Aorta (tissue), 5 donors: ENCODE results near the gene ZFAND2A. TPM values are rescaled to one million over a fixed set of nuclear protein-coding genes. Genes with fewer than 3 reads are reported as not detected.
"Not testable (repeated sequence)": the region's sequence is repeated elsewhere in the genome, so short reads cannot be mapped to it uniquely, and the experiment has no call there.

Experiments
- ATAC-seq: fragments of 200-7000 bp; cut with Tn5 transposase; one replicate; pipeline ENCODE4 v1.9.1; 2022; ENCODE audit warnings: moderate library complexity; ENCODE audit not compliant: low FRiP score
- DNase-seq, 2 donors: peaks; one replicate each; pipeline ENCODE4 v3.0.0-alpha.2; 2020
- H3K27ac ChIP-seq, 2 donors: one replicate each; pipeline ENCODE4 v1.5.1; 2013; ENCODE audit warnings: low read length in 2 of 2, mild to moderate bottlenecking in 2 of 2, moderate library complexity in 2 of 2, control low read depth in 1 of 2, inconsistent platforms in 1 of 2, low read depth in 1 of 2
- H3K27me3 ChIP-seq, 2 donors: one replicate each; pipeline ENCODE4 v1.6.1; 2013; ENCODE audit warnings: control low read depth in 1 of 2, low read length in 1 of 2, mild to moderate bottlenecking in 1 of 2, moderate library complexity in 1 of 2; ENCODE audit not compliant: insufficient read depth in 2 of 2, control insufficient read depth in 1 of 2
- H3K36me3 ChIP-seq, 2 donors: one replicate each; pipeline ENCODE4 v1.6.1; 2013; ENCODE audit warnings: control low read depth in 1 of 2, low read length in 1 of 2, mild to moderate bottlenecking in 1 of 2; ENCODE audit not compliant: insufficient read depth in 2 of 2, control insufficient read depth in 1 of 2
- H3K4me1 ChIP-seq, 2 donors: one replicate each; pipeline ENCODE4 v1.6.1; 2013; ENCODE audit warnings: low read length in 2 of 2, control low read depth in 1 of 2, mild to moderate bottlenecking in 1 of 2, moderate library complexity in 1 of 2; ENCODE audit not compliant: insufficient read depth in 2 of 2, control insufficient read depth in 1 of 2
- H3K4me3 ChIP-seq, 2 donors: one replicate each; pipeline ENCODE4 v1.5.1; 2013; ENCODE audit warnings: low read length in 2 of 2, control low read depth in 1 of 2, mild to moderate bottlenecking in 1 of 2
- H3K9me3 ChIP-seq: one replicate; pipeline ENCODE4 v1.6.1; 2013; ENCODE audit warnings: mild to moderate bottlenecking, low read length; ENCODE audit not compliant: control insufficient read depth
- WGBS, 2 donors: extraction: QIAGEN DNeasy Blood & Tissue Kit; methylation state at CpG; one replicate each; pipeline ENCODE4 v1.1.7; 2013; 5-methylcytosine and 5-hydroxymethylcytosine counted together
- intact Hi-C, 2 donors: fragments of 100-400 bp; cut with DNase I; formaldehyde crosslinking; loops; one replicate each; pipeline versions ENCODE4 v1.14.2 to v1.15.0; 2022
- polyA plus RNA-seq, 2 donors: library from polyadenylated mRNA; stranded (reverse); fragments of 200-250 nt; gene quantifications; one replicate each; pipeline ENCODE4 v1.2.3, GENCODE V29; 2013
- total RNA-seq, 2 donors: library from RNA; stranded (reverse); fragmentation: NEBNext Ultra II Directional; extraction: Animal tissue kit (Norgen Biotek cat#: 25700); gene quantifications; one replicate each; pipeline ENCODE4 v1.2.1, GENCODE V29; 2021
- donor health status: healthy with polysubstance abuse.
- donor health status: Bipolar disorder and iron deficiency.
- donor health status: DM: no; HTN: no; CAD: no.
- donor health status: DM: no; HTN: no; CAD: no.
- donor health status: DM: yes; HTN: yes; CAD: no.

ZFAND2A gene
- total and polyA plus RNA-seq, 4 donors = 18.8 to 64.6 (median 39.7) TPM

DNA sequence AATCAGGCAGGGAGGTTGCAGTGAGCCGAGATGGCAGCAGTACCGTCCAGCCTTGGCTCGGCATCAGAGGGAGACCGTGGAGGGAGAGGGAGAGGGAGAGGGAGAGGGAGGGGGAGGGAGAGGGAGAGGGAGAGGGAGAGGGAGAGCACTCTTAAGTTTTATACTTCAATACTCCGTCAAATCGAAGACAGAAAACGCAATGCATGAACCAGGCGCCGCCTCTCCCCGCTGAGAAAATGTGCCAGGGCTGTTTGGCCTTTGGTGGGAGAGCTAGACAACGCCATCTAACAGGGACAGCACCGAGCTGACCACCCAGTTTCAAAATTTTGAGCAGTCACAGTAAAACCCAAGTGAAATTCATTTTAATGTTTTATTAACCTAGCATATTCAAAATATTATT lies 12.1 kb downstream of the ZFAND2A start:
- ATAC-seq, H3K4me3 ChIP-seq, H3K36me3 ChIP-seq, H3K9me3 ChIP-seq, H3K27ac ChIP-seq, H3K27me3 ChIP-seq, H3K4me1 ChIP-seq, intact Hi-C loops: not testable (repeated sequence)
- WGBS, 2 donors = 89 to 91% methylated on average over 8 of the region's 12 CpGs
- peak in 1 of 2 donors; percentile 49 for DNase-seq

GRCh38 chr7:1144269-1144771 lies 15.7 kb downstream of the ZFAND2A start:
- Histone ChIP-seq H3K27ac (no peak overlapping the region), H3K27me3 (no peaks in the 10 kb centered on the region), H3K4me1 (no peaks in the 10 kb centered on the region), H3K9me3 (no peaks in the 10 kb centered on the region), H3K36me3 (no peaks in the 10 kb centered on the region), H3K4me3 (no peak overlapping the region)
- 9 to 14% methylated on average over 21 to 23 of the region's 23 CpGs for whole genome bisulfite sequencing, 2 donors
- DNase-seq (peak; percentile 72 to 79), ATAC-seq (peak; percentile 68)
- intact Hi-C loops = loop anchor here (5.0 kb wide), 3 partner anchors 147 to 167 kb away; partner anchors contain the start of gene COX19 (in 1 of the 2)

DNA sequence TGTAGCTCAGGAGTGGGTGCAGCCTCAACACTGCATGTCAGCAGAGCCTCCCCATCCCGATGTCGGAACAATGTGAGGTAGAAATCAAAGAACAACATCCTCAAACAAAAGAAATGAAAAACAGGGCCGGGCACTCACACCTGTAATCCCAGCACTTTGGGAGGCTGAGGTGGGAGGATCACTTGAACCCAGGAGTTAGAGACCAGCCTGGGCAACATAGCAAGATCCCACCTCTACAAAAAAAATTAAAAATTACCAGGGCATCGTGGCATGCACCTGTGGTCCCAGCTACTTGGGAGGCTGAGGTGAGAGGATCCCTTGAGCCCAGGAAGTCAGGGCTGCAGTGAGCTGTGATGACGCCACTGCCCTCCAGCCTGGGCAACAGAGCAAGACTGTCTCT lies 17.0 kb downstream of the ZFAND2A start:
- intact Hi-C loops = loop anchor here (5.0 kb wide), 3 partner anchors 146 to 166 kb away; partner anchors contain the start of gene COX19 (in 1 of the 2)
- not testable (repeated sequence) for ATAC-seq
- peak in 1 of 2 donors; percentile 9 for DNase-seq

DNA sequence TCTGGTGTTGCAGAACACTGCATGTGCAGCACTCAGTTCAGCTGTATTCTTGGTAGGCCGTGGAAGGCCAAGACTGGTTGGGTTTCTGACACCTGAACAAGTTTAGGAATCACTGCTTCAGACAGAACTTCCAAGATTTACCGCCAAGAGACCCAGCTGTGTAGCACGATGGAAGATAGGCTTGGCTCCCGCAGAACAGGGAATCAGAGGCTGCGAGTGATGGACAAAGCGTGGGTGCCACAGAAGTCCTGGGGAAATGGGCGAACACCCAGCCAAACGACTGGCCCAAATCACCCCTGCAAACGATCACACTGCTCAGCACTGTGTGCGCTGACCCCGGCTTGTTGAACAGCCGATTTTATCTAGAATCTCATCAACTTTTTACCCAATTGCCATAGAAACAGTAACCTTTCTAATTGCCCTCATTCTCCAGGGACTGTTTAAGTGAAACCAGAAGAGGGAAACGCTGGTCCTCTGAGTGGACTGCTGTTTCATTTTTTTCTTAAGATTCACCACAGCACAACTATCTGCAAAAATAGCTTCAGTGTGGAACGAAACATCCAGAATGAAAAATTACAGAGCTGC lies 17.9 kb downstream of the ZFAND2A start:
- Histone ChIP-seq H3K27me3 (no peaks in the 10 kb centered on the region), H3K4me3 (no peak overlapping the region), H3K9me3 (no peaks in the 10 kb centered on the region), H3K27ac (no peak overlapping the region), H3K4me1 (no peaks in the 10 kb centered on the region), H3K36me3 (no peaks in the 10 kb centered on the region)
- 72 to 73% methylated on average over 14 of the region's 14 CpGs for WGBS, 2 donors
- ATAC-seq = no peak
- peak; percentile 6 to 18 for DNase-seq
- intact Hi-C loops = loop anchor here (5.0 kb wide), 3 partner anchors 145 to 165 kb away; partner anchors contain the start of gene COX19 (in 1 of the 2)

More for the DNA sequence above, 17.0 kb downstream of the ZFAND2A start:
- not testable (repeated sequence) for H3K4me3 ChIP-seq, H3K9me3 ChIP-seq, H3K36me3 ChIP-seq, H3K27ac ChIP-seq, H3K27me3 ChIP-seq, H3K4me1 ChIP-seq
- 93 to 95% methylated on average over 5 of the region's 5 CpGs for WGBS, 2 donors

GRCh38 chr7:1141651-1142050 lies 18.3 kb downstream of the ZFAND2A start:
- Histone ChIP-seq H3K4me3 (no peak overlapping the region), H3K27ac (no peak overlapping the region), H3K4me1 (no peaks in the 10 kb centered on the region), H3K27me3 (no peaks in the 10 kb centered on the region), H3K9me3 (no peaks in the 10 kb centered on the region), H3K36me3 (no peaks in the 10 kb centered on the region)
- intact Hi-C loops = loop anchor here (5.0 kb wide), 3 partner anchors 144 to 164 kb away; partner anchors contain the start of gene COX19 (in 1 of the 2)
- ATAC-seq (no peak), DNase-seq (peak; percentile 11 to 13)
- 85 to 89% methylated on average over 6 of the region's 6 CpGs for WGBS, 2 donors

GRCh38 chr7:1140476-1141104 lies 19.4 kb downstream of the ZFAND2A start:
- no peak for ATAC-seq
- no peak overlapping the region for H3K4me3 ChIP-seq
- no peak overlapping the region for H3K27ac ChIP-seq
- WGBS, 2 donors = 88 to 90% methylated on average over 4 of the region's 4 CpGs
- H3K9me3 ChIP-seq = no peaks in the 10 kb centered on the region
- intact Hi-C loops = loop anchor here (5.0 kb wide), 3 partner anchors 143 to 163 kb away; partner anchors contain the start of gene COX19 (in 1 of the 2)
- H3K36me3 ChIP-seq = no peaks in the 10 kb centered on the region
- DNase-seq = peak; percentile 7 to 27
- H3K27me3 ChIP-seq = no peaks in the 10 kb centered on the region
- no peaks in the 10 kb centered on the region for H3K4me1 ChIP-seq

GRCh38 chr7:1137517-1138167 lies 22.4 kb downstream of the ZFAND2A start:
- Histone ChIP-seq H3K9me3 (no peaks in the 10 kb centered on the region), H3K4me3 (peak overlapping the region; percentile 68 to 76), H3K36me3 (no peaks in the 10 kb centered on the region), H3K4me1 (no peaks in the 10 kb centered on the region), H3K27me3 (no peaks in the 10 kb centered on the region), H3K27ac (no peak overlapping the region)
- 9 to 12% methylated on average over 31 to 51 of the region's 51 CpGs for WGBS, 2 donors
- peak; percentile 90 for ATAC-seq
- intact Hi-C loops = loop anchor here (1.0 to 5.0 kb wide), 2 partner anchors 23 to 50 kb away; partner anchors contain the start of genes GPER1 (in 2 of the 2) and ZFAND2A (in 1 of the 2)
- DNase-seq = no peak

GRCh38 chr7:1136841-1137516 lies 23.0 kb downstream of the ZFAND2A start:
- Histone ChIP-seq H3K27me3 (no peaks in the 10 kb centered on the region), H3K4me3 (no peak overlapping the region), H3K9me3 (no peaks in the 10 kb centered on the region), H3K36me3 (no peaks in the 10 kb centered on the region), H3K4me1 (no peaks in the 10 kb centered on the region), H3K27ac (no peak overlapping the region)
- peak; percentile 17 to 37 for DNase-seq
- ATAC-seq = no peak
- 22% methylated on average over 9 of the region's 9 CpGs for WGBS, 2 donors
- intact Hi-C loops = loop anchor here (5.0 kb wide), 1 partner anchor 50 kb away; the partner anchor contains the start of gene GPER1 (in 2 of the 2)
